H9 (cell line): ENCODE data around the gene HSD17B3. TPM values are rescaled to one million over a fixed set of nuclear protein-coding genes. Genes with fewer than 3 reads are reported as not detected.

Experiments used
- DNase-seq: peaks from one replicate; pipeline ENCODE4 v3.0.0-alpha.2; 2017
- H2AFZ ChIP-seq: one replicate; pipeline ENCODE4 v1.6.1; 2013; ENCODE audit warnings: mild to moderate bottlenecking, low read length, control low read depth, moderate library complexity
- H2AK5ac ChIP-seq: 2 replicates; pipeline ENCODE4 v1.6.1; 2013; ENCODE audit warnings: low read length, control low read depth, mixed read lengths; ENCODE audit not compliant: insufficient read length
- H2BK120ac ChIP-seq: one replicate; pipeline ENCODE4 v1.6.1; 2013; ENCODE audit warnings: low read depth, mild to moderate bottlenecking, low read length, control low read depth, inconsistent platforms; ENCODE audit not compliant: poor library complexity, severe bottlenecking
- H2BK12ac ChIP-seq: 2 replicates; pipeline ENCODE4 v1.6.1; 2013; ENCODE audit warnings: low read length, control low read depth, mixed read lengths, low read depth; ENCODE audit not compliant: insufficient read length
- H2BK15ac ChIP-seq: 2 replicates; pipeline ENCODE4 v1.6.1; 2013; ENCODE audit warnings: low read depth, low read length, control low read depth
- H2BK20ac ChIP-seq: one replicate; pipeline ENCODE4 v1.6.1; 2013; ENCODE audit warnings: low read depth, mild to moderate bottlenecking, low read length, control low read depth, inconsistent platforms; ENCODE audit not compliant: poor library complexity, severe bottlenecking
- H2BK5ac ChIP-seq: 2 replicates; pipeline ENCODE4 v1.6.1; 2013; ENCODE audit warnings: low read length, control low read depth, mixed read lengths; ENCODE audit not compliant: insufficient read length
- H3K14ac ChIP-seq: 2 replicates; pipeline ENCODE4 v1.6.1; 2013; ENCODE audit warnings: low read length, control low read depth; ENCODE audit not compliant: insufficient read depth
- H3K18ac ChIP-seq: 2 replicates; pipeline ENCODE4 v1.6.1; 2013; ENCODE audit warnings: low read depth, mild to moderate bottlenecking, mixed read lengths, low read length, control low read depth; ENCODE audit not compliant: insufficient read length
- H3K23ac ChIP-seq: 2 replicates; pipeline ENCODE4 v1.6.1; 2013; ENCODE audit warnings: low read length, control low read depth, mixed read lengths, low read depth; ENCODE audit not compliant: insufficient read length
- H3K23me2 ChIP-seq: 2 replicates; pipeline ENCODE4 v1.6.1; 2013; ENCODE audit warnings: low read depth, mild to moderate bottlenecking, mixed read lengths, low read length, control low read depth; ENCODE audit not compliant: insufficient read length, poor library complexity, severe bottlenecking
- H3K27ac ChIP-seq: 2 replicates; pipeline ENCODE4 v1.5.1; 2013; ENCODE audit warnings: low read length, control low read depth, mixed read lengths, low read depth; ENCODE audit not compliant: insufficient read length
- H3K27me3 ChIP-seq: 2 replicates; pipeline ENCODE4 v1.6.1; 2013; ENCODE audit warnings: low read length, control low read depth, inconsistent platforms; ENCODE audit not compliant: insufficient read depth
- H3K4ac ChIP-seq: 2 replicates; pipeline ENCODE4 v1.6.1; 2013; ENCODE audit warnings: low read depth, mild to moderate bottlenecking, control low read depth, inconsistent platforms, low read length, moderate library complexity
- H3K4me1 ChIP-seq: 2 replicates; pipeline ENCODE4 v1.6.1; 2013; ENCODE audit warnings: low read length, control low read depth, inconsistent platforms; ENCODE audit not compliant: insufficient read depth
- H3K4me2 ChIP-seq: 2 replicates; pipeline ENCODE4 v1.6.1; 2013; ENCODE audit warnings: low read length, control low read depth, mixed read lengths; ENCODE audit not compliant: insufficient read length, insufficient read depth
- H3K56ac ChIP-seq: 2 replicates; pipeline ENCODE4 v1.6.1; 2013; ENCODE audit warnings: low read depth, mild to moderate bottlenecking, mixed read lengths, low read length, control low read depth; ENCODE audit not compliant: insufficient read length
- H3K79me1 ChIP-seq: 2 replicates; pipeline ENCODE4 v1.6.1; 2013; ENCODE audit warnings: low read depth, mild to moderate bottlenecking, moderate library complexity, low read length, control low read depth, inconsistent platforms; ENCODE audit not compliant: insufficient read depth, poor library complexity, severe bottlenecking
- H3K79me2 ChIP-seq: 2 replicates; pipeline ENCODE4 v1.6.1; 2013; ENCODE audit warnings: low read length, control low read depth, inconsistent platforms; ENCODE audit not compliant: insufficient read depth
- H3K9ac ChIP-seq: 2 replicates; pipeline ENCODE4 v1.6.1; 2013; ENCODE audit warnings: low read length, control low read depth, mixed read lengths; ENCODE audit not compliant: insufficient read length; ENCODE audit errors: extremely low read depth
- H3K9me3 ChIP-seq: one replicate; pipeline ENCODE4 v1.6.1; 2013; ENCODE audit warnings: low read depth, low read length, inconsistent platforms; ENCODE audit not compliant: control insufficient read depth
- H3T11ph ChIP-seq: one replicate; pipeline ENCODE4 v1.6.1; 2013; ENCODE audit warnings: mild to moderate bottlenecking, low read length, control low read depth, inconsistent platforms
- H4K20me1 ChIP-seq: one replicate; pipeline ENCODE4 v1.6.1; 2013; ENCODE audit not compliant: control insufficient read depth, insufficient read length, insufficient read depth
- H4K5ac ChIP-seq: 2 replicates; pipeline ENCODE4 v1.6.1; 2013; ENCODE audit warnings: low read depth, mild to moderate bottlenecking, mixed read lengths, low read length, control low read depth; ENCODE audit not compliant: insufficient read length
- H4K8ac ChIP-seq: replicated peaks from 2 replicates; pipeline ENCODE4 v1.6.1; 2013; ENCODE audit warnings: low read length, control low read depth, mixed read lengths, low read depth; ENCODE audit not compliant: insufficient read length
- H4K91ac ChIP-seq: 2 replicates; pipeline ENCODE4 v1.6.1; 2013; ENCODE audit warnings: low read depth, mild to moderate bottlenecking, moderate library complexity, mixed read lengths, low read length, control low read depth; ENCODE audit not compliant: insufficient read length
- H3K27ac Mint-ChIP-seq, 3 experiments: 2 replicates in 2 of 3; 3 replicates in 1 of 3; pipeline ENCODE4 v1.8.0; 2020 to 2021; ENCODE audit warnings: mixed read lengths in 3 of 3, mild to moderate bottlenecking in 1 of 3, moderate library complexity in 1 of 3
- H3K27me3 Mint-ChIP-seq: 2 replicates; pipeline ENCODE4 v1.8.0; 2021; ENCODE audit warnings: low read depth, mild to moderate bottlenecking, moderate library complexity, mixed read lengths
- H3K36me3 Mint-ChIP-seq, 3 experiments: 2 replicates in 2 of 3; 3 replicates in 1 of 3; pipeline ENCODE4 v1.8.0; 2020 to 2021; ENCODE audit warnings: low read depth in 3 of 3, mixed read lengths in 3 of 3; ENCODE audit not compliant: insufficient read depth in 1 of 3
- H3K4me1 Mint-ChIP-seq, 2 experiments: 2 replicates each; pipeline ENCODE4 v1.8.0; 2020; ENCODE audit warnings: mixed read lengths in 2 of 2
- H3K4me3 Mint-ChIP-seq, 2 experiments: 2 replicates in 1 of 2; 3 replicates in 1 of 2; pipeline ENCODE4 v1.8.0; 2020 to 2021; ENCODE audit warnings: mild to moderate bottlenecking in 2 of 2, mixed read lengths in 2 of 2, moderate library complexity in 1 of 2
- H3K9me3 Mint-ChIP-seq, 2 experiments: 2 replicates in 1 of 2; 3 replicates in 1 of 2; pipeline ENCODE4 v1.8.0; 2020; ENCODE audit warnings: mild to moderate bottlenecking in 2 of 2, mixed read lengths in 2 of 2, moderate library complexity in 1 of 2
- WGBS: extraction: QIAGEN DNeasy Blood & Tissue Kit; methylation state at CpG from one replicate; pipeline ENCODE4 v1.1.7; 2013; ENCODE audit warnings: missing lambda C conversion rate, low lambda C conversion rate, mixed read lengths; ENCODE audit not compliant: insufficient read length; ENCODE audit errors: extremely low coverage; 5-methylcytosine and 5-hydroxymethylcytosine counted together
- total RNA-seq: library from RNA; stranded (reverse); gene quantifications from 2 replicates; pipeline ENCODE4 v1.2.1, GENCODE V29; 2021
- TF ChIP-seq, protein P1 (sequence below): fragments of 200-600 bp; sonication (generic); conservative IDR thresholded peaks from 3 replicates; pipeline ENCODE4 v1.8.0; 2021; ENCODE audit warnings: antibody characterized with exemption, mild to moderate bottlenecking

Gene HSD17B3
- total RNA-seq, 1 experiment from 2014 or later = not detected

DNA sequence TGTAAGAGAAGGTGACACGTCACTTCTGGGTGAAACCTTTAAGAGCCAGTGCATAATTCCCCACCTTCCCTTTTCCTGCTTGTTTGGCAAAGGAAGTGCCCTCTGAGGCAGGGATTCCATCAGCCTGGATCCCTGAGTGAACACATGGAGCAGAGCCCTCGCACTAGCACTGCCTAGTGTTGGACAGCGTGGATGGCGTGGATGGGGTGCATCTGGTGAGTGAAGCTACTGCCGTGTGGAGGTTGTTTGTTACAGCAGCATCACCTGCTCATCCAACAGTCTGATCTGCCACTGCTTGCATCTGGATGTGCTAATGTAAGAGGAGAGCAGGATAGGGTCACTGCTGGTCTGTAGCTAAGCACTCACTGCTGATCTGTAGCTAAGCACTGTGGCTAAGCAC lies 46.3 kb upstream of the HSD17B3 start:
- no peak overlapping the region for H2AFZ ChIP-seq
- H3K27me3 ChIP-seq = no peaks in the 10 kb centered on the region
- H2BK120ac ChIP-seq = no peak overlapping the region
- no peak overlapping the region for H3K18ac ChIP-seq
- H3K36me3 Mint-ChIP-seq = peaks cover 0 to 9% (median 5%) of the 10 kb centered on the region in 3 experiments; a peak in 6 of 7 replicates
- no peak overlapping the region for H2AK5ac ChIP-seq
- no peak overlapping the region for H3K56ac ChIP-seq
- H2BK5ac ChIP-seq = no peak overlapping the region
- no peaks in the 10 kb centered on the region for H3K79me1 ChIP-seq
- no peak overlapping the region for H3K14ac ChIP-seq
- H3K27me3 Mint-ChIP-seq = no peaks in the 10 kb centered on the region
- H3T11ph ChIP-seq = no peak overlapping the region
- no peaks in the 10 kb centered on the region for H3K79me2 ChIP-seq
- no peak overlapping the region for H2BK15ac ChIP-seq
- no peaks in the 10 kb centered on the region for H4K20me1 ChIP-seq
- no peak overlapping the region for H2BK12ac ChIP-seq
- peaks cover 9% of the 10 kb centered on the region for H3K4me1 ChIP-seq
- peak overlapping the region in 1 of 3 experiments; percentile 68; a peak in 1 of 7 replicates for H3K27ac Mint-ChIP-seq
- no CpG with 5 or more reads among the region's 5 CpGs for WGBS
- no peak overlapping the region for H3K23ac ChIP-seq
- TF ChIP-seq, protein P1, sequence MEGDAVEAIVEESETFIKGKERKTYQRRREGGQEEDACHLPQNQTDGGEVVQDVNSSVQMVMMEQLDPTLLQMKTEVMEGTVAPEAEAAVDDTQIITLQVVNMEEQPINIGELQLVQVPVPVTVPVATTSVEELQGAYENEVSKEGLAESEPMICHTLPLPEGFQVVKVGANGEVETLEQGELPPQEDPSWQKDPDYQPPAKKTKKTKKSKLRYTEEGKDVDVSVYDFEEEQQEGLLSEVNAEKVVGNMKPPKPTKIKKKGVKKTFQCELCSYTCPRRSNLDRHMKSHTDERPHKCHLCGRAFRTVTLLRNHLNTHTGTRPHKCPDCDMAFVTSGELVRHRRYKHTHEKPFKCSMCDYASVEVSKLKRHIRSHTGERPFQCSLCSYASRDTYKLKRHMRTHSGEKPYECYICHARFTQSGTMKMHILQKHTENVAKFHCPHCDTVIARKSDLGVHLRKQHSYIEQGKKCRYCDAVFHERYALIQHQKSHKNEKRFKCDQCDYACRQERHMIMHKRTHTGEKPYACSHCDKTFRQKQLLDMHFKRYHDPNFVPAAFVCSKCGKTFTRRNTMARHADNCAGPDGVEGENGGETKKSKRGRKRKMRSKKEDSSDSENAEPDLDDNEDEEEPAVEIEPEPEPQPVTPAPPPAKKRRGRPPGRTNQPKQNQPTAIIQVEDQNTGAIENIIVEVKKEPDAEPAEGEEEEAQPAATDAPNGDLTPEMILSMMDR = no peak
- no peak overlapping the region for H3K4ac ChIP-seq
- no peak overlapping the region for H3K4me2 ChIP-seq
- no peak overlapping the region for H3K9ac ChIP-seq
- no peak overlapping the region for H4K8ac ChIP-seq
- H3K9me3 ChIP-seq = peaks cover 3% of the 10 kb centered on the region
- H2BK20ac ChIP-seq = no peak overlapping the region
- no peaks in the 10 kb centered on the region for H3K23me2 ChIP-seq
- H4K5ac ChIP-seq = no peak overlapping the region
- peaks cover 35 to 38% of the 10 kb centered on the region in 2 experiments for H3K4me1 Mint-ChIP-seq
- DNase-seq = no peak
- H3K9me3 Mint-ChIP-seq = peaks cover 4 to 6% of the 10 kb centered on the region in 2 experiments; a peak in 4 of 5 replicates
- H4K91ac ChIP-seq = no peak overlapping the region
- H3K4me3 Mint-ChIP-seq = no peak overlapping the region
- H3K27ac ChIP-seq = no peak overlapping the region
